Measurements from ENCODE around the gene CLEC18A. TPM values are rescaled to one million over a fixed set of nuclear protein-coding genes. Genes with fewer than 3 reads are reported as not detected.
"Not testable (repeated sequence)": the region's sequence is repeated elsewhere in the genome, so short reads cannot be mapped to it uniquely, and the experiment has no call there.

The CLEC18A gene
- total RNA-seq, 2 donors from 2014 or later = 0.33 to 2.1 TPM

DNA sequence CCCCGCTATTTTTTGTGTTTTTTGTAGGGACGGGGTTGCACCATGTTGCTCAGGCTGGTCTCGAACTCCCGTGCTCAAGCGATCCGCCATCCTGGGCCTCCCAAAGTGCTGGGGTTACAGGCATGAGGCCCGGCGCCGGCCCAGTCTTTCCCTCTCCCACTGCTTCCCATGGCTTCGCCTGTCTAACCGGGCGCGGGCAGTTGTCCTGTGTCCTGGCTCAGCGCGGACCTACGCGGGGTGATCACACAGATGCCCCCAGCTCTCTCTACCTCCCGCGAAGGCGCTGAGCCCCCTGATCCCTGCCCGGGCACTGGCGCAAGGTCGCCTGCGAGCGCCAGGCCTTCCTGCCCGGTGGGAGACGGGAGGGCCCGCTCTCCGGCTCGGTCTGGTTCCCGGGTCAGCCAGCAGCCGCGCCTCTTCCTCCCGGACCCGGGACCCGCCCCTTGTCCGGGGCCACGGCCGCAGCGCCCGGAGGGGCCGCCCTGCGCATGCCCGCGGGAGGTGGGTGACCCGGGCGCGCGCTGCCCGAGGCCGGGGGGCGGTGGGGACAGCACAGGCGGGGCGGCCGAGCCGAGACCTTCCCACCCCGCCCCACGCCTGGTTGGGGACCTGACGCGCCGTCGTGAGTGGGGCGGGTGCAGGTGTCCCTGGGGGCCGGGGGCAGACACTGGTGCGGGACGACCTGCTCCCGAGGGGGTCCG, 14.0 kb downstream of the CLEC18A start:
- 68 to 75% methylated on average over 1 to 8 of the region's 68 CpGs for whole genome bisulfite sequencing, 2 donors
- H3K27ac ChIP-seq = peak overlapping the region in 2 of 4 donors; percentile 50 to 58
- H3K4me3 ChIP-seq; intact Hi-C loops (cut with DNase I); H3K4me1 ChIP-seq; H3K27me3 ChIP-seq; H3K36me3 ChIP-seq (replicated peaks in 1 of 2; ENCODE audit: insufficient read depth in 1 of 2, low read depth in 2 of 2); H3K9me3 ChIP-seq: not testable (repeated sequence)
- peak; percentile 89 for ATAC-seq
- peak in 3 of 4 donors; percentile 29 to 52 (median 47) for DNase-seq

DNA sequence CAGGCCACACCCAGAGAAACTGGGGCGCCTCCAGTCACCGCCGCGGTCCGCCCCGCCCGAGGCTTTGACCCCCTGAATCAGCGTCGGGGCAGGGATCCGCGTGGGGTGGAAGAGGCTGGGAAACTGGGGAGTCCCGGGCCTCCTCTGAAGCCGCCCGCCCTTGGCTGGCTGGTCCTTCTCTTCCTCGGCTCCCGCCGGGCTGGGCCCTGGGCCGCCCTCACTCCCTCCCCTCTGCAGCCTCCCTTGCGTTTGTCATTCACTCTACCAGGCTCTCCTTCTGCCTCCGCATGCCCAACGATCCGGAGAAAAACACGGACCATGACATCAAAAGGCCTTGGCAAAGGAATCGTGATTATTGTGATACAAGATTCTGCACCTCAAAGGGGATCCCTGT, 14.5 kb downstream of the CLEC18A start:
- intact Hi-C loops (cut with DNase I); DNase-seq; H3K9me3 ChIP-seq; H3K27me3 ChIP-seq; H3K27ac ChIP-seq; H3K36me3 ChIP-seq (replicated peaks in 1 of 2; ENCODE audit: insufficient read depth in 1 of 2, low read depth in 2 of 2); H3K4me1 ChIP-seq; H3K4me3 ChIP-seq: not testable (repeated sequence)
- ATAC-seq = peak; percentile 63
- WGBS, 2 donors = 19% methylated on average over 4 of the region's 24 CpGs; no CpG with 5 or more reads in 1 of the 2 donors

DNA sequence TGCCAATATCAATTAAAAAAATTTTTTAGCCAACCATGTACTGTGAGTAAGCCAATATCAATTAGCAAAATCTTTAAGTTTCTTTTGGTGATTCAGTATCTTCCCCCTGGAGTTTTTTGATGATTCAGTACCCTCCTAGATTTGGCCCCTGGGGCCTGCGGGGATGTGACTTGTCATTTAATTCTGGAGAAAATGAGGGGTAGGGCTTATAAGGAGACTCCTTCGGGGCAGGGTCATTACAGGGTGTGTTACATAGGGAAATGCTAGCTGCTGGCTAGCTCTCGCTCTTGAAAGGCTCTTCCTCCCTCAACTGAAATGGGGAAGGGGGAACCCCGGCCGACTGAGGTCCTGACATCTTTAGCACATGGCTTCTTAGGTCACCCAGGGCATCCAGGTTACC, 16.6 kb downstream of the CLEC18A start:
- intact Hi-C loops (cut with DNase I); H3K4me1 ChIP-seq; H3K27ac ChIP-seq; H3K4me3 ChIP-seq; DNase-seq; H3K36me3 ChIP-seq (replicated peaks in 1 of 2; ENCODE audit: insufficient read depth in 1 of 2, low read depth in 2 of 2); H3K27me3 ChIP-seq; H3K9me3 ChIP-seq; ATAC-seq: not testable (repeated sequence)
- WGBS, 2 donors = no CpG with 5 or more reads among the region's 5 CpGs

DNA sequence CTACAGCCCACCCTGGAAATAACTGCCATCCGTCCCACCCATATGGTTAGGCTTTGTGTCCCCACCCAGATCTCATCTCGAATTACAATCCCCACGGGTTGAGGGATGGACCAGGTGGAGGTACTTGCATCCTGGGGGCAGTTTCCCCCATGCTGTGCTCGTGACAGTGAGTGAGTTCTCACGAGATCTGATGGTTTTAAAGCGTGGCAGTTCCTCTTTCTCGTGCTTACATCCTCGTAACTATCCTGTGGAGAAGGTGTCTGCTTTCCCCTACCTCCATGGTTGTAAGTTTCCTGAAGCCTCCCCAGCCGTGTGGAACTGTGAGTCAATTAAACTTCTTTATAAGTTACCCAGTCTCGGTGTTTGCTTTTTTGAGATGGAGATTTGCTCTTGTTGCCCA, 17.0 kb downstream of the CLEC18A start:
- DNase-seq; ATAC-seq; H3K27ac ChIP-seq; H3K4me3 ChIP-seq; intact Hi-C loops (cut with DNase I); H3K9me3 ChIP-seq; H3K4me1 ChIP-seq; H3K27me3 ChIP-seq; H3K36me3 ChIP-seq (replicated peaks in 1 of 2; ENCODE audit: insufficient read depth in 1 of 2, low read depth in 2 of 2): not testable (repeated sequence)
- WGBS, 2 donors = no CpG with 5 or more reads among the region's 10 CpGs

DNA sequence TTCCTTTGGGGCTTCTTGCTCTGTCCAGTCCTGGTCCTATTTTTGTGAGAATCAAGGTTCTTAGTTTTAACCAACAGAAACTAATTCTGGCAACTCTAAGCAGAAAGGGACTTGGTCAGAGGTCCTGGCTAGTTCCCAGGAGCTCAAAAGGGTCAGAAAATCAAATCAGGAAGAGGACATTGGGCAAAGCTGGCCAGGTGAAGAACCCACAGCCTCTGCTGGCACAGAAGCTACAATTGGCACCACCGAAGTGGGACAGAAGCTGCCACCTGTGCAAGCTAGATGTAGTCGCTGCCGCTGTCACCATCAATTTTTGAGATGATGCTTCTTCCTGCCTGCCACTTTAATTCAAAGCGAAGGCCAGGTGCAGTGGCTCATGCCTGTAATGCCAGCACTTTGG, 18.5 kb downstream of the CLEC18A start:
- DNase-seq; intact Hi-C loops (cut with DNase I); ATAC-seq; H3K36me3 ChIP-seq (replicated peaks in 1 of 2; ENCODE audit: insufficient read depth in 1 of 2, low read depth in 2 of 2); H3K9me3 ChIP-seq; H3K27ac ChIP-seq; H3K4me1 ChIP-seq; H3K4me3 ChIP-seq; H3K27me3 ChIP-seq: not testable (repeated sequence)
- WGBS, 2 donors = 94 to 100% methylated on average over 1 to 4 of the region's 4 CpGs

DNA sequence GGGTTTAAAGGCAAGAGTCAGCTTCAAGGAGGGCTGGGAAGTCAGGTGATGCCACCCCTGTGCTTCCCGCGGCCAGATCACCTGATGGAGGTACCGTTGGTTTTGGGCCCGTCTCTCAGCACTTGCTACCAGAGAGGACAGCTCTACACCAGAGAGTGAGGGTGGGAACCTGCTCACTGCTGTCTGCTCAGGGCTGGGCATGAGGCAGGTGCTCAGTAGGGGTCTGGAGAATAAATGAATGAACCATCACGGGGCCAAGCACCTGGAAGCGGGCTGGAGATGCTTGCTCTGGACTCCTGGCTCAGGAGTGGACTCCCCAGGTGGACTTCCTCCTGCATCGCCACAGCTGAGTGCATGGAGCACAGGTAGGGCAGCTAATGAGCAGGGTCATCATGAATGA, 21.0 kb downstream of the CLEC18A start:
- ATAC-seq; H3K9me3 ChIP-seq; H3K4me1 ChIP-seq; H3K27ac ChIP-seq; H3K36me3 ChIP-seq (replicated peaks in 1 of 2; ENCODE audit: insufficient read depth in 1 of 2, low read depth in 2 of 2); H3K4me3 ChIP-seq; intact Hi-C loops (cut with DNase I); DNase-seq; H3K27me3 ChIP-seq: not testable (repeated sequence)
- 58 to 81% methylated on average over 3 to 4 of the region's 7 CpGs for WGBS, 2 donors

DNA sequence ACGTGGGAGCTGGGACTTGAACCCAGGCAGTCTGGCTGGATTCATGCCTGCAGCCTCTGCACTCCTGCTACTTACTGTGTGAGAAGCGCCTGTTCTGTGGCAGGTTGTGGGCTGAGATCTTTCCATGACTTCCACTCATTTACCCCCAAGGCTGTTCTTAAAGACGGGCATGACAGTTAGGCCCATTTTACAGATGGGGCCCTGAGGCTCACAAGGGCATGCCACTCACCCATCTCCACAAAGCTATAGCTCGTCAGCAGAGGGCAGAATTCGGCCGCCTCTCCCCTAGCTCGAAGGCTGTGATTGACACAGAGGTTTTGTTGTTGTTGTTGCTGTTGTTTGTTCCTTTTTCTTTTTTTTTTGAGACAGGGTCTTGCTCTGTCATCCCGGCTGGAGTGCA, 21.8 kb downstream of the CLEC18A start:
- 71 to 85% methylated on average over 1 to 4 of the region's 8 CpGs for WGBS, 2 donors
- H3K9me3 ChIP-seq; H3K4me3 ChIP-seq; intact Hi-C loops (cut with DNase I); ATAC-seq; DNase-seq; H3K27me3 ChIP-seq; H3K36me3 ChIP-seq (replicated peaks in 1 of 2; ENCODE audit: insufficient read depth in 1 of 2, low read depth in 2 of 2); H3K27ac ChIP-seq; H3K4me1 ChIP-seq: not testable (repeated sequence)

DNA sequence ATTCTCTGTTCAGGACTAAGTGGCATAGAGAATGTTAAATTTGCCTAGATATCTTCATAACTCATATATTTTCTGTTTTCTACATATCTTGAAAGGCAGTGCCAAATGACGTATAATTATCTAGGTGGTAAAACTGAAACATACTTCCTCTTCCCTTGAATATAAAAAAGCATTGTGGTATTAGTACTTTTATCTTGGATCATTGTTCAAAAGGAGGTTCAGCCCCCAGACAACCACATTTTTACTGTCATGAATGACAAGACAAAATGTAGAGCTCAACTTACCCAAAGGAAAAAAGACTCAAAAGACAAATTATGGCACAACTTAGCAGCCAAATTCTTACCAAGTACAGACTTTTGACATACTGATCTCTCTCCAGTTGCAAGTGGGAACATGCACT, 34.1 kb downstream of the CLEC18A start:
- intact Hi-C loops (cut with DNase I); H3K9me3 ChIP-seq; H3K27ac ChIP-seq; H3K27me3 ChIP-seq; H3K4me1 ChIP-seq; DNase-seq; H3K4me3 ChIP-seq; ATAC-seq; H3K36me3 ChIP-seq (replicated peaks in 1 of 2; ENCODE audit: insufficient read depth in 1 of 2, low read depth in 2 of 2): not testable (repeated sequence)
- 75 to 80% methylated on average over 1 of the region's 1 CpG for WGBS, 2 donors

DNA sequence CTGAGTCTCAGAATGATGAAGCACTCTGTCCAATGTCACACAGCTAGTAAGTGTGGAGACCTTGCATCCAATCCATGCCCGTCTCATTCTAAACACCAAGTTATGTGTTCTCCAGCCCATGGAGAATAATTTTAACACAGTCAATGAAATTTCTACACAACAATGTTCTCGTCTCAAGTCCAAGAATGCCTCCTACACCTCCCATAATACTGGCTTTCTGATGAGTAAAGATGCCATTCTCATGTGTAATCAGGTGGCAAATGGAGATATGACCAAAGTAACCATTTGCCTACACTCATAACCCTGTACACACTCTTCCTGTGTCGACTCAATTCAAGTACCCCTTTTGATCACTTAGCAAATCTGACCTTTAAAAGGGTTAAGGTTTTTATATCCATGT, 46.8 kb downstream of the CLEC18A start:
- H3K27me3 ChIP-seq; ATAC-seq; H3K9me3 ChIP-seq; H3K4me3 ChIP-seq; H3K36me3 ChIP-seq (replicated peaks in 1 of 2; ENCODE audit: insufficient read depth in 1 of 2, low read depth in 2 of 2); H3K27ac ChIP-seq; DNase-seq; intact Hi-C loops (cut with DNase I); H3K4me1 ChIP-seq: not testable (repeated sequence)
- WGBS, 2 donors = 73 to 76% methylated on average over 3 of the region's 3 CpGs

DNA sequence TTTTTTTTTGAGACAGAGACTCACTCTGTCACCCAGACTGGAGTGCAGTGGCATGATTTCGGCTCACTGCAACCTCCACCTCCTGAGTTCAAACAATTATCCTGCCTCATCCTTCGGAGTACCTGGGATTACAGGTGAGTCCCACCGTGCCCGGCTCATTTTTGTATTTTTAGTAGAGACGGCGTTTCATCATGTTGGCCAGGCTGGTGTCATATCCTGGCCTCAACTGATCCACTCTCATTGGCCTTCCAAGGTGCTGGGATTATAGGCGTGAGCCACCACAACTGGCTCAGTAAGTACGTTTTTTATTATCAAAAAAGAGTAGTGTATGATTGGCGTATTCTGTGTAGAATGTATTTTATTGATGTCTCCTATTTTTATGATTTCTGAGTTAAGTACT, 48.7 kb downstream of the CLEC18A start:
- 84 to 91% methylated on average over 9 of the region's 9 CpGs for WGBS, 2 donors
- H3K27ac ChIP-seq; H3K36me3 ChIP-seq (replicated peaks in 1 of 2; ENCODE audit: insufficient read depth in 1 of 2, low read depth in 2 of 2); H3K4me1 ChIP-seq; H3K27me3 ChIP-seq; ATAC-seq; intact Hi-C loops (cut with DNase I); H3K4me3 ChIP-seq; DNase-seq; H3K9me3 ChIP-seq: not testable (repeated sequence)

DNA sequence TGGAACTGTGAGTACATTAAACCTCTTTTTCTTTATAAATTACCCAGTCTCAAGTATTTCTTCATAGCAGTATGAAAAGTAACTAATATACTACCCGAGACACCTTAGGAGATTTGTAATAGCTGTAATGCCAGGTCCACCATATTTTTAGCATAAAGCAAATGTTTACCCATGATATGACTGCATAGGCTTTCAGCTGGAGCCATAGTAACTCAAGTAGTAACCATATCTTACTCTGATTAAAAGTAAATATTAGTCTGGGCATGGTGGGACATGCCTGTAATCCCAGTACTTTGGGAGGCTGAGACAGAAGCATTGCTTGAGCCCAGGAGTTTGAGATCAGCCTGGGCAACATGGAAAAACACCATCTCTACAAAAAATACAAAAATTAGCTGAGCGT, 52.4 kb downstream of the CLEC18A start:
- peak in 2 of 4 donors; percentile 15 to 17 for DNase-seq
- H3K36me3 ChIP-seq (replicated peaks in 1 of 2; ENCODE audit: insufficient read depth in 1 of 2, low read depth in 2 of 2); intact Hi-C loops (cut with DNase I); H3K4me3 ChIP-seq; H3K4me1 ChIP-seq; H3K27me3 ChIP-seq; H3K9me3 ChIP-seq: not testable (repeated sequence)
- peak; percentile 47 for ATAC-seq
- 64 to 80% methylated on average over 2 of the region's 2 CpGs for WGBS, 2 donors
- H3K27ac ChIP-seq = peak overlapping the region in 1 of 4 donors; percentile 17

DNA sequence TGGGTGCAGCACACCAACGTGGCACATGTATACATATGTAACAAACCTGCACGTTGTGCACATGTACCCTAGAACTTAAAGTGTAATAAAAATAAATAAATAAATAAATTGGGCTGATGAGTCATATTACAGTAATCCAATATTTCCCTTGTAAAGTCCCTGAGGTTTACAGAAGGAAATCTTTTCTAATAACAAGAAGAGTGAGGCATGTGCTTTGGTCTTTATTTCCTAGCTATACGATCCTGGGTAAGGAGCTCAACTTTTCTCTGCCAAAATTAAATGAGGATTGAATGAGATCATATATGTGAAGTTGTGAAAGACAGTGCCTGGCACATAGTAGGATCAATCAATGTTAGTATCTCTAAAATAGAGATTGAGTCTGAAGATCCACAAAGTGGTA, 57.5 kb downstream of the CLEC18A start:
- H3K36me3 ChIP-seq (replicated peaks in 1 of 2; ENCODE audit: insufficient read depth in 1 of 2, low read depth in 2 of 2); DNase-seq; H3K27ac ChIP-seq; H3K9me3 ChIP-seq; ATAC-seq; H3K4me1 ChIP-seq; H3K4me3 ChIP-seq; H3K27me3 ChIP-seq; intact Hi-C loops (cut with DNase I): not testable (repeated sequence)
- 95 to 97% methylated on average over 3 of the region's 3 CpGs for WGBS, 2 donors
